WI38 (cell line): ENCODE measurements around the gene TEX35.

ENCODE experiments used
- H3K4me3 ChIP-seq: 2 replicates; pipeline ENCODE4 v1.5.1; 2011; ENCODE audit warnings: low read depth, mild to moderate bottlenecking, control low read depth, low read length
- CTCF ChIP-seq: IDR thresholded peaks from 2 replicates; pipeline ENCODE4 v1.5.1; 2012; ENCODE audit warnings: low read depth, mild to moderate bottlenecking, control low read depth, low read length

Gene TEX35

GRCh38 chr1:178516110-178516509 lies 3.2 kb downstream of the TEX35 start:
- TF ChIP-seq CTCF: no peak
- no peak overlapping the region for H3K4me3 ChIP-seq

DNA sequence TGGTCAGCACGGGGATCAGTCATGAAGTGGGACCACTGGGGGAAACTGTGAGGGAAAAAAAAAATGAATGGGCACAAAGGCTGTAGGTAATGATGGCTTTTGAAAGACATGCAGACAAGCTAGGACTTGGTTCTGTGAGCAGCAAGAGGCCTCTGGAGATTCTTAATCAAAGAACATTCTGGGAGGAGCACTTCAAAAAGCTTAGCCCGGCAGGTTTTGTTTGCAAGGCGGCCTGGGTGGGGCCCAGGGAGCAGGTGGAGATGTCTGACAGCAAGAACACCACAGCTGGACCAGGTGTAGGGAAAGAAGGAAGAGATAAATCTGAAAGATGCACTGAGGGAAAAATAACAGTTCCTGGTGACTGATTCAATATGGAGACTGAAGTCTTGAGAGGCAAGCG lies 6.0 kb downstream of the TEX35 start:
- H3K4me3 ChIP-seq: no peak overlapping the region
- no peak for TF ChIP-seq CTCF

DNA sequence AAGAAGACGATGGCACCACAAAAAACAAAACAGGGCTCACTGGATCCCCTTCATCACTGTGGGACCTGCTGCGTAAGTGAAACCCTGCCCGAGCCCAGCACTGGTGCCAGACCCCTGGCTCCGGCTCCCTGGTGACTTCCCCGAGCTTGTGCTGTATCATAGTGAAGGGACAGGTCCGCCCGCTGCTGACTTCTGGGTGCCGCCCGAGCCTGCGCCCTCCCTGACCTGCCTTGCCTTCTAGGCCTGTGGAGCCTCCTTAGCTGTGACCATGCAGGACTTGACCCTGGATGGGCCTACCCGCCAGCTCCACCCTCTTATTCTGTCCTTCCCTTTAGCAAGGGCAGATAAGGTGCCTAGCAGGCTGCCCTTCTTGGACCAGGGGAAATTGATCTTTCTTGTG lies 7.9 kb downstream of the TEX35 start:
- TF ChIP-seq CTCF: no peak
- no peak overlapping the region for H3K4me3 ChIP-seq

DNA sequence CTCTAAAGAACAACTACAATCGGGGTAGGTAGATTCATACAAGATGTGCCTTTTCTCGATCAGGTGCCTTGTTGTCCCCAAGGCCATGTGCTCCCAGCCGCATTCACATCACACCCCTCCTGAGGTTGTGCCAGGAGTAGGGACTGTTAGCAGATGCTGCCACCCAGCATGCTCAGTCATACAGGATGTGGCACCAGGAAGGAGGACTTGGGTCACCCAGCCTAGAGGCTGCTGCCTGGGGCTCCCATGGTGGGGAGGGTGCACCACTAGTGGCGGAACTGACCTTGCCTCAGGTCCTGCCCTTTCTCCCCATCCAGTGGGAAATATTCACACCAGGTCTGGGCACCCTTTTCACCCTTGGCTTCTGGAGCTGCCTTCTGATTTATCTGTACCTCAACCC lies 8.3 kb downstream of the TEX35 start:
- no peak for TF ChIP-seq CTCF
- H3K4me3 ChIP-seq: no peak overlapping the region

DNA sequence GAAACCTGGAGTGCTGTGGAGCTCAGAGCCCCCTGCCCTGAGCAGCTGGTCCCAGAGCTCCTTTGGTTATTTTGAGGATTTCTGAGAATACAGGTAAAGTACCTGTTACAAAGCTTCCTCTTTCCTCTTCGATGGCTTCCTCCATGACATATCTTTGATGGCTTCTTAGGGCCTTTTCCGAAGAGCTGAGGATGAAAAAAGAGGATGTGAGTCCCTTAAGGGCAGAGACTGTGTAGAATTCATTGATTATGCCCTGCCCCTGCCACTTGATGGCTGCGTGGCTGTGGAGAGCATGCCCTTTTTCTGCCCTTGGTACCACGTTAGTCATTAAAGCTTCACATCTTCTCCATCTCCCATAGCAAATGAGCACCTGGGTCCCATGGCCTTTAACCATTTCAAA lies 14.2 kb downstream of the TEX35 start:
- H3K4me3 ChIP-seq: no peak overlapping the region
- TF ChIP-seq CTCF: no peak

DNA sequence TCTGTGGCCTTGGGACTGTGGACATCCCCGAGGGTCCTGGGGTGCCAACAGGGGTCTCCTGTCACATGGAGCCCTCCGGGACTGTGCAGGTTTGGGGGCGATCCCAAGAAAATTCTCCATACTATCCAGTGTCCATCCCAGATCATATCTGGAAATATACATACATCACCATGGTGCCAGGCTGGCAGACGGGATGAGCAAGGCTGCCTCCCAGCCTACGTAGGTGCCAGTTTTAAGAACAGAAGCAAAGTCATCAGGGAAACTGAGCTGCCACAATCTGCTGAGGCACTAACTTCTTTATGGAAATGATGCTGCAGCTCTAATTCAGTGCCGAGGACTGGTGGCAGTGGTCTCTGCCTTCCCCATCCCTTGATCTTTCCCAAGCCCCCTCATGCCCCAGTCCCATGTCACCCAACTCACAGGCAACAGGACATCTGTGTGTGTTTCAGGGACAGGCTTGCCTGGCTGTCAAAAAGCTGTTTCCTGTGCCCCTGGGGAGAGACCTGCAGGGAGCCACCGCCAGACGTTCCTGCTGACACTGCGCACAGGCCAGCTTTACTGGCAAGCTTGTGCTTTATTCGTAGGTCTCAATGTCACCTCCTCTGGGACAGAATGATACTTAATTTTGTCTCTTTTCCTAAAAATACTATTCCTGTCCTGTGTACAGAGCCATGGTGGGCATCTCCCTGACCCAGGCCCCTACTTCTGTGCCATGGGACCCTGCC lies 15.5 kb downstream of the TEX35 start:
- no peak for TF ChIP-seq CTCF
- no peak overlapping the region for H3K4me3 ChIP-seq

- no peak for TF ChIP-seq CTCF
- no peak overlapping the region for H3K4me3 ChIP-seq
These were observed 16.0 kb downstream of the TEX35 start for GRCh38 chr1:178528953-178529335.
